ENCODE data around the gene PPAN. TPM values are rescaled to one million over a fixed set of nuclear protein-coding genes. Genes with fewer than 3 reads are reported as not detected.
A peak's percentile ranks its signal among the peaks of the same experiment; 100 is the strongest.

Gene PPAN, protein sequence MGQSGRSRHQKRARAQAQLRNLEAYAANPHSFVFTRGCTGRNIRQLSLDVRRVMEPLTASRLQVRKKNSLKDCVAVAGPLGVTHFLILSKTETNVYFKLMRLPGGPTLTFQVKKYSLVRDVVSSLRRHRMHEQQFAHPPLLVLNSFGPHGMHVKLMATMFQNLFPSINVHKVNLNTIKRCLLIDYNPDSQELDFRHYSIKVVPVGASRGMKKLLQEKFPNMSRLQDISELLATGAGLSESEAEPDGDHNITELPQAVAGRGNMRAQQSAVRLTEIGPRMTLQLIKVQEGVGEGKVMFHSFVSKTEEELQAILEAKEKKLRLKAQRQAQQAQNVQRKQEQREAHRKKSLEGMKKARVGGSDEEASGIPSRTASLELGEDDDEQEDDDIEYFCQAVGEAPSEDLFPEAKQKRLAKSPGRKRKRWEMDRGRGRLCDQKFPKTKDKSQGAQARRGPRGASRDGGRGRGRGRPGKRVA
- polyA plus RNA-seq (ENCODE audit: insufficient read depth in 1 of 5, insufficient read length in 5 of 5, low replicate concordance in 1 of 5): 10 to 100 TPM; 22.1 to 34.9 (median 24.0) TPM
- long read RNA-seq, donor 1, transcript PPAN-201 (12 exons, 1,657 nt): major isoform, 9 of 12 reads
- long read RNA-seq, donor 1, partial matches to known transcripts: 0 of 12 reads
- long read RNA-seq, donor 1, other reads (novel, unspliced or antisense): 0 of 12 reads
- long read RNA-seq, donor 2, transcript PPAN-201 (12 exons, 1,657 nt): major isoform, 5 of 5 reads
- long read RNA-seq, donor 2, partial matches to known transcripts: 0 of 5 reads
- long read RNA-seq, donor 2, other reads (novel, unspliced or antisense): 0 of 5 reads
- long read RNA-seq, donor 3: 0 reads
- long read RNA-seq, donor 4, partial matches to known transcripts: 0 of 2 reads
- long read RNA-seq, donor 4, other reads (novel, unspliced or antisense): 0 of 2 reads
- long read RNA-seq, donor 5, partial matches to known transcripts: 0 of 3 reads
- long read RNA-seq, donor 5, other reads (novel, unspliced or antisense): 0 of 3 reads
- long read RNA-seq, donor 6, transcript PPAN-201 (12 exons, 1,657 nt): major isoform, 17 of 17 reads
- long read RNA-seq, donor 6, partial matches to known transcripts: 0 of 17 reads
- long read RNA-seq, donor 6, other reads (novel, unspliced or antisense): 0 of 17 reads
- long read RNA-seq, donor 7, transcript PPAN-201 (12 exons, 1,657 nt): major isoform, 11 of 14 reads
- long read RNA-seq, donor 7, partial matches to known transcripts: 0 of 14 reads
- long read RNA-seq, donor 7, other reads (novel, unspliced or antisense): 0 of 14 reads
- long read RNA-seq, donor 8: 0 reads

DNA sequence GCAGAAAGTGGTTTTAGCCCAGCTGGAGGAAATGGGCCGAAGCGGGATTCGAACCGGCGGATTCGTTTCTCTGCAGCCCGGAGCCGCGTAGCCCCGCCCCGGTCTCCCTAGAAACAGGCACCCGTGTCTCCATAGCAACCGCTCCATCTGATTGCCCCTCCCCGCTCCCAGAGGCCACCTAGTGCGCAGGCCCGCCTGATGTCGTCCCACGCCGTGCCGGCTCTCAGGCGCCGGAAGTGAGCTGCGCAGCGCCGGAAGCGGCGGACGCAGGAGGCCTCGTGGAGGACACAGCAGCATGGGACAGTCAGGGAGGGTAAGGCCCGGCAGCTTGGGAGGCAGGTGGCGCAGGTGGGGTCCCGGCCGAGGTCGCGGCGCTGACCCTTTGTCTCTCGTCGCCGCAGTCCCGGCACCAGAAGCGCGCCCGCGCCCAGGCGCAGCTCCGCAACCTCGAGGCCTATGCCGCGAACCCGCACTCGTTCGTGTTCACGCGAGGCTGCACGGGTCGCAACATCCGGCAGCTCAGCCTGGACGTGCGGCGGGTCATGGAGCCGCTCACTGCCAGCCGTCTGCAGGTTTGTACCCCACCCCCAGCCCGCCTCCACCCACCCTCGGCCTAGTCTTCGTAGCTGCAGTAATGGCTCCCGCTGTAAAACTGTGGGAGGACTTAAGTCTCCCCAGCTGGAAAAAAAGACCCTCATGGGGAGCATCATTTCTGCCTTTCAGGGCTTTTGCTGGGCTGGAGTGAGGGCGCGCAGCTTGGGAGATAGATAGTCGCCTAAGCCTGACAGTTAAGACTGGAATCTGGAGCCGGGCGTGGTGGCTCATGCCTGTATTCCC lies at the start of gene PPAN:
Gene PPAN (plus strand): TSS at position 263 of the 837 bp plus-strand sequence. CDS start 33 bp downstream, at position 296.
- peak; percentile 96 to 97 for DNase-seq

DNA sequence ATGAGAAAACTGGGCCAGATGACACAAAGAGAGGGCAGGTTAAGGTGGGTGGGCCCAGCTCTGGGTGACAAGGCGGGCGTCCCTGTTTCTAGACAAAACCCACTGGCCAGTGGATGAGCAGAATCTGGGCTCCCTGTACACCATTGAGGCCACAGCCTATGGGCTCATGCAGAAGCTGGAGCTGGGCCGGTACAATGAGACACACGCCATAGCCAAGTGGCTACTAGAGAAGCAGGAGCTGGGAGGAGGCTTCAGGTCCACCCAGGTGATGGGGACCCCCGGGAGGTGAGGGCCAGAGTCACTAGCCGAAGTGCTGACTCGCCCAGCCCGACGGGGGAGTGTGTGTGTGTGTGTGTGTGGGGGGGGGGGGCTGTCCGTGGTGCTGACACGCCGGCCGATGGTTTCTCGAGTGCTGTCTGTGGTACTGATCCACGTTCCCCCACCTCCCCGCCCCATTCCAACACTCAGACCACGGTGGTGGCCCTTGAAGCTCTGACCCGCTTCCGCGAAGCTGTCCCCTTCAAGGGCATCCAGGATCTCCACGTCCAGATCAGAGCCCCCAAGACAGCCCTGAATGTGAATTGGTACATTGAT lies 44.3 kb upstream of the PPAN start:
- no peak for DNase-seq

DNA sequence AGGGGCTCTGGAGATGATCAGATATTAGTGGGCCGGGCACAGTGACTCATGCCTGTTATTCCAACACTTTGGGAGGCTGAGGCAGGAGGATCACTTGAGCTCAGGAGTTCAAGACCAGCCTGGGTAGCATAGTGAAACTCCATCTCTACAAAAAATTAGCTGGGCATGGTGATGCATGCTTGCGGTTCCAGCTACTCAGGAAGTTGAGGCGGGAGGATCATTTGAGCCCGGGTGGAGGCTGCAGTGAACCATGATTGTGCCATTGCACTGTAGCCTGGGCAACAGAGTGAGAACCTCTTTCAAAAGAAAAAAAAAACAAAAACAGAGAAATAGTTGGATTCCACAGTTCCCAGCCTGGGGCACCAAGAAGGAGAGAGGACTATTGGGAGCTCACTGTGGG lies 38.0 kb upstream of the PPAN start:
- no peak for DNase-seq

DNA sequence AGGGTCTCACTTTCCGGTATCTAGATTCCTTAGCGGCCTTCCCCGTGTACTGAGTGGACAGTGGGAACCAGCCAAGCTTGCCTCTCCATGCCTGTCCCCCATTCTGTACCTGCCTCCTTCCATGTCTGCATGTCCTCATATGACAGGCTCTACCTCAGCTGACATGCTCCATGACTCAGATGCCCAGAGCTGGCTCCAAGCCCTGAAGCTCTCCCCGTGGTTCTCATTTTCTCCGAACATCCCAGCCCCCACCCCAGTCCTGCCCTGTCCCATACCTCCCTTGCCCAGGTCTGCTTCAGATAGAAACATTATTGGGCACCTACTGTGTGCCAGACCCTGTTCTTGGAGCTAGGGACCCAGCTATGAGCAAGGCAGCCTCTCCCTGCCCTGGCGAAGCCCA lies 37.1 kb upstream of the PPAN start:
- DNase-seq: no peak

DNA sequence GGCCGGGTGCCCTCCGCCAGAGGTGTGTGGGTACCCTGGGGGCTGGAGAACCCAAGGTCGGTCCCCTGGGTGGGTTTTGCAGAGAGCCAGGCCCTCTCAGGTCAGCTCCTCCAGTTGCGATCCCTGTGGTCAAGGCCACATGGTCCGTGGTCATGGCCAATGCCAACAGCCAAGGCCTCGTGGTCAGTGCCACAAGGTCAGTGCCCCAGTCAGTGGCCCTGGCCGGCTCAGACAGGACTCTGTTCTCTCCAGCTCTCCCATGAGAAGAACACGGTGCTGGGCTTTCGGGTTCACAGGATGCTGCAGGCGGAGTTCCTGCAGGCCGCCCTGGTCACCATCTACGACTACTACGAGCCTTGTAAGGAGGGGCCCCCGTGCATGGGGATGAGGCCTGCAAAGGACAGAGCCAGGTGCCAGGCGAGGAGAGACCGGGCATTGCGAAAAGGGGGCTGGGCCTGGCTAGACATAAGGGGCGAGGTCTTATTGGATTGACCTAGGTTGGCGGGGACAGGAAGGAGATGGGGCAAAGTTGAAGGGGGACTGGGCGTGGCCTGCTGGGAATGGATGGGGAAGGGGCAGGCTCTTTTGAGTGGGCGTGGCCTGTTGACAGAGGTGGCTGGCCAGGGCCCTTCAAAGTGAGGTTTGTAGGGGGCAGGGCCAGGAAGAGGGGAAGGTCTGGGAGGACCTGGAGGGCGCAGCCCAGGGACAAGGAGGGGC lies 35.3 kb upstream of the PPAN start:
- no peak for DNase-seq

DNA sequence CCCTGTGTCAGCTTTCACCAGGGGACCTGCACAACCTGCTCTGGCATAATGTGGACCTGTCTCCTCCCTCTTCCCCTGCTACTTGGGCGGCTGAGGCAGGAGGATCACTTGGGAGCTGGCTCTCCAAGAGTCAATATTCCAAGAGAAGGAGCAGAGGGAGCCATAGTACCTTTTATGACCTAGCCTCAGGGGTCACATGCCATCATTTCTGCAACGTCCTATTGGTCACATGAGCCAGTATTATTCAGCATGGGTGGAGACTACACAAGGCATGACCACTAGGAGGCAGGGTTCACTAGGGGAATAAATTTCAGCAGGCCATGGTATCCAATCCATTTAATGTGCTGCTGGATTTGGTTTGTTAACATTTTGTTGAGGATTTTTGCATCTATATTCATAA lies 32.0 kb upstream of the PPAN start:
- DNase-seq: no peak

DNA sequence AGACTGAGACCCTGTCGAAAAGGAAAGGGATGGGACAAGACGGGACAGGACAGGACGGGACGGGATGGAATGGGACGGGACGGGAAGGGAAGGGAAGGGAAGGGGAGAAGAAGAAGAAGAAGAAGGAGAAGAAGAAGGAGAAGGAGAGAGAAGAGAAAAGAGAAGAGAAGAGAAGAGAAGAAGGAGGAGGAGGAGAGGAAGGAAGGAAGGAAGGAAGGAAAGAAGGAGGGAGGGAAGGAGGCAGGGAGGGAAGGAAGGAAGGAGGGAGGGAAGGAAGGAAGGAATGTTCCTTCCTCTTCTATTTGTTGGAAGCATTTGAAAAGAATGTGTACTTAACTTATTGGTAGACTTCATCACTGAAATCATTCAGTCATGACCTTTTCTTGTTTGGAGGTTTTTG lies 29.6 kb upstream of the PPAN start:
- DNase-seq: no peak

DNA sequence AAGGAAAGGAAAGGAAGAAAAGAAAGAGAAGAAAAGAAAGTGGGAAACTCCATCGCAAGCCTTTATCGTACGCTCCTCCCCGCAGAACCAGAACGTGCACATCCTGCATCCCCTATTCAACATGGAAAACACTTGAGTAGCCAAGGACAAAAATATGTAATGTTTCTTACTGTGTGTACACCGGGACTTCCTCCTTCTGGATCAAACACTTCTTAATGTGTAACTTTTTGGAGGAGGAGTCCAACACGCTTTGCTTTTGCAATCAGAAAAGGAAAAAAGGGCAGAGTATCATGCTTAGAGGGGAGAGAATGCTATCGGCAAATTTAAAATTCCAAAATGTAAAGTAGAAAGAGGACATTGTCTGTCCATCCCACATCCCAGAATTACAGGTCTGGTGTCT lies 27.8 kb upstream of the PPAN start:
- DNase-seq: no peak

DNA sequence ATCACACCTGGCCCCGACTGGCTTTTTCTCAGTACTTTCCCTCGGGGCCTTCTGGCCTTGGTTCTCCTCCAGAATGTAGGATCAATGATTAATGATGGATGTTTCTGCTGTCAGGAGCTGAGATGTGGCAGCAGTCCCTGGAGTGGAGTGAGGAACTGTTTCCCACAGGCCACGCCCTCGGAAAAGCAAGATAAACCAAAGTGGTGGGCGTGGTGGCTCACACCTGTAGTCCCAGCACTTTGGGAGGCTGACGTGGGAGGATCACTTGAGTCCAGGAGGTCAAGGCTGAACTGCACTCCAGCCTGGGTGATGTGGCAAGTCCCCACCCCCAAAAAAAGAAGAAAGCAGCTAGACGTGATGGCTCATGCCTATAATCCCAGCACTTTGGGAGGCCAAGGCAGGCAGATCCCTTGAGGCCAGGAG lies 27.1 kb upstream of the PPAN start:
- no peak for DNase-seq

DNA sequence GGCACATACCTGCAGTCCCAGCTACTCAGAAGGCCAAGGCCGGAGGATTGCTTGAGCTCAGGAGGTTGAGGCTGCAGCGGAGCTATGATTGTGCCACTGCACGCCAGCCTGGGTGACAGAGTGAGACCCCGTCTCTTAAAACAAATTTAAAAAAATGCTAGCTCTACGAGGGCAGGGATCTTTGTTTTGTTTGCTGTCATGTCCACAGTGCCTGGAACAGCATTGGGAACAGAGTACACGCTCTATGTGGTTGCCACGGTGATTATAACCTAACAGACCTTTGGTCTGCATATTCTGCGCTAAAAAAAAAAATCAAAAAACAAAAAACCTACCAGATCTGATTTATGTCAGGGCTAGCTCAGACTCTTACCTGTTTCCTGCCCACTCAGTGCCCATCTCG lies 22.3 kb upstream of the PPAN start:
- no peak for DNase-seq

DNA sequence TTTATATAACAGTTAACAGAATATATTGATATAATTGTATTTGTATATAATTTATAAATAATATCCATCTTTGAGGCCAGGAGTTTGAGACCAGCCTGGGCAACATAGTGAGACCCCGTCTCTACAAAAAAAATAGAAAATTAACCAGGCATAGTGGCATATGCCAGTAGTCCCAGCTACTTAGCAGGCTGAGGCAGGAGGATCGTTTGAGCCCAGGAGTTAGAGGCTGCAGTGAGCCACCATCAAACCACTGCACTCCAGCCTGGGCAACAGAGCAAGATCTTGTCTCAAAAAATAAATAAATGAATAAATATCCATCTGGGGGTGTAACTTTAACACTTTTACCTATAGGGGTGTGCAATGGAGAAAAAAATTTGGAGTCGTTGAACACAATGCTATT lies 21.4 kb upstream of the PPAN start:
- no peak for DNase-seq

DNA sequence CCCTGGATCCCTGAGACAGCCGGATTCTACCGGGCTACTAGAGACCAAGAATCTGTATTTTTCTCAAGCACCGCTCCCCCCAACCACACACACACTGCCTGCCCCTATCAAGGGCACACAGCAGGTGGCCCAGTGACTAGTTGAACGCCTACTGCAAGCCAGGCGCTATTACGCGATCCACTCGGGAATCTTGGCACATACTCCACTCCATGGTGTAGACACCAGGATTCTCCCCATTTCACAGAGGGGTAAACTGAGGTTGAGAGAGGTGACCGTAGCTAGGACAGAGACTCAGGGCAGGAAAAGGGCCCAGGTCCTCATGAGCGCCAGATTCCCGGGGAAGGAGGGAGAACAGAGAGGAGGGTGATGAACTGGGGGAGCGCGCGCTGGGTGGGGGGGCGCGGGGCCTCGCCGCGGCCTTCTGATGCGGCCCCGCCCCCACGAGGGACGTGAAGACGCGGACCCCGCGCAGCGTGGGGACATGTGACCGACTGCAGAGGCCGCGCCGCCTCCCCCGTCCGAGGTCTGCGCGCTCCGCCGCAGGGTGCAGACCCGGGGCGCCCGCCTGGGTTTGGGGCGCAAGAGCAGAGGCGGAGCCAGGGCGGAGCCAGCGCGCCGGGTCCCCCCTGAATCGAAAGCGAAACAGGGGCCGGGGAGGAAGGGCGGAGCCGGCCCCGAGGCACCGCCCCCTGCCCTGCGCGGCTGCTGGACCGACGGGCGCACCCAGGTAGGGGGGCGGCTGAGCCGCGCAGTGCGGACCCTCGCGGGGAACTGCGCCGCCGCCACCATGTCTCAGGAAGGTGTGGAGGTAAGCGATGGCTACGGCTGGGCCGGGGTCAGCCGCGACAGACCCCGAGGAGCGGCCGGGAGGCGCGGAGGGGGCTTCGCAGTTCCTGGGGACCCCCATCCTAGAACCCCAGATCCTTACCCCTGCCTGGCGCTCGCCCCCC lies 20.2 kb upstream of the PPAN start, which contains the start of gene SHFL:
Gene SHFL (plus strand): TSS at position 677 of the 950 bp plus-strand sequence. CDS start 111 bp downstream, at position 788.
- DNase-seq: peak; percentile 80 to 81

DNA sequence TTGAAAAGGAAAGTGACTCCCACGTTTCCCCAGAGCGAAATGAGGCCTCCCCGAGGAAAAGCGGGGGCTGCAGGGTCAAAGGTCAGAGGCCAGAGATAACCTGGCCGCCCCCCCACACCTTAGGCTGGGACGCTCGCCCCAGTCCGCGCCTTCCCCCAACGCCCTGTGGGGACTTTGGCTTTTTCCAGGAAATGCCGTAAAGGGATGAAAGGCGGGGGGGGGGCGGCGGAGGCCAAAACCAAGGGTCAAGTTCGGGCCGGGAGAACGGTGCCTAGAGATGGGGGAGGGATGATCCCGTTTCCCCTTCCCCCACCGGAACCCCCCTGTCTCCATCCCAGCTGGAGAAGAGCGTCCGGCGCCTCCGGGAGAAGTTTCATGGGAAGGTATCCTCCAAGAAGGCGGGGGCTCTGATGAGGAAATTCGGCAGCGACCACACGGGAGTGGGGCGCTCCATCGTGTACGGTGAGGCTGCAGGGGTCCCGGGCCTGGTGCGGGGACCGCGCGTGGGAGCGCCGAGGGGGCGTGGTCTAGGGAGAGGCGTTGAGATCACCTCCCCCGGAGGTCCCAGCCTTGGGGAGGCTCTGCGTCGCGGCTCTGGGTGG lies 19.5 kb upstream of the PPAN start:
- peak in 1 of 2 donors; percentile 27 for DNase-seq

DNA sequence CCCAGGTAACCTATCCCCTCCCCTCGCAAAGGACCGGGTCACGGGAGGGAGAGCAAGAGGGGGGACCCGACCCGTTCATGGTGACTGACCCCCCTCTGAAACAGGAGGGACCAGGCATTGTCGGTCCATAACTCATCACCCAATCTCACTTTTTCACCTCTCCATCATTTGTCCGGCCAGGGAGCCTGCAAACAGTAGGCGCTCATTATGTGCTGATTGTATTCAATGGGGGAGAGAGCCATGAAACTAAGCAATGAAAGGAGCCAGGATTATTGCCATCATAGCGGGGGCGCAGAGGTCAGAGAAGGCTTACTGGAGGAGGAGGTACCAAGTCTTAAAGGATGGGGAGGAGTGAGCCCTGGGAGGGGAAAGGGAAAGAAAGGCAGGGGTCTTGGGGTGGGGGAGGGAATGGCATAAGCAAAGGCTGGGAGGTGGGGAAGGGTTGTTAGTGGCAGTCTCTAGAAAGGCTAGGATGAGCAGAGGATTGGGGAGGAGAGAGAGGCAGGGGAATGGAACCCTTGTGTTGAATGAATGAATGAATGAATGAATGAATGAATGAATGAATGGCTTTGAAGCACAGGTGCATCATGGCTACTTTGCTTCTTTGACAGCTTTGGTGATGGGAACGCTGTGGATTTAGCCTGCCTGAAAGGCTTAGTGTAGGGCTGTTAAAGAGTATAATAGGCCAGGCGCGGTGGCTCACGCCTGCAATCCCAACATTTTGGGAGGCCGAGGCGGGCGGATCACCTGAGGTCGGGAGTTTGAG lies 18.7 kb upstream of the PPAN start:
- no peak for DNase-seq

DNA sequence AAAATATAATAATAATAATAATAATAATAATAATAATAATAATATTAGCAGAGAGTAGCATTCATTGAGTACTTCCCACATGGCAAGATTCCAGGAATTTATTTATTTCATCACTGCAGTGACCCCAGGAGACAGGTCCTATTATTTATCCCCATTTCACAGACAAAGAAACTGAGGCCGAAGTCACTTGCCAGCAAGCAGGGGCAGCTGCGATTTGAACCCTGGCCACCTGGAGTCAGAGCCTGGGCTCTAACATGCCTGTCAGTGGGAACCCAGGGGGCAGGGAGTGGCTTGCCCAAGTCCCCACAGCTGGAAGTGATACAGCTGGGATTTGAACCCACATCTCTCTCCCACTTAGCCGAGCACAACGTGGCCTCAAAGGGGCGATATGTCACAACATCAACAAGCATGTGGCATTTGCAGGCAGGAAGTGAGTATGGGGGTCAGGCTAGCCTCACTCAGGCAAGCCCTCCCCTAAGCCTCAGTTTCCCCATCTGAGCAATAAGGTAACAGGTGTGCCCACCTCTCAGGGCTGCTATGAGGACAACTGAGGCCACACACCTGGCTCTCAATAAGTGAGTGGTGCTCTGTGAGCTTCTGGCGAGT lies 17.1 kb upstream of the PPAN start:
- DNase-seq: no peak

DNA sequence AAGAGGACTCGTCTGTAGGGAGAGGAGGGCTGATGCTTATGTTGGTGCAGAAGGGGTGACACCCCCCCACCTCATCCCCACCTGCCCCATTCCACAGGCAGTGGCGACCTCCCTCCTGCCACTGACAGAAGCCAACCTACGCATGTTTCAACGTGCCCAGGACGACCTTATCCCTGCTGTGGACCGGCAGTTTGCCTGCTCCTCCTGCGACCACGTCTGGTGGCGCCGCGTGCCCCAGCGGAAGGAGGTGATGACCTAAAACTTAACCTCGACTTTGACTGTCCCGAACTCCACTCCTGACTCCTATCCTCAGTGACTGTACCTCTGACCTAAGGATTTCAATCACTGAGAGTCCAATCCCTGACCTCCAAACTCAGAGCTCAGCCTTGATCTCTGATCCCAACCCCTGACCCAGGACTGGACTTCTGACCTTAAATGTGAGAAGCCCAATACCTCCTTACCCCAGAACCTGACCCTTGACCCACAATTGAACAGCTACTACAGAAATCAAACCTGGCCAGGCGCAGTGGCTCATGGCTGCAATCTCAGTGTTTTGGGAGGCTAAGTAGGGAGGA lies 16.3 kb upstream of the PPAN start:
- DNase-seq: no peak

DNA sequence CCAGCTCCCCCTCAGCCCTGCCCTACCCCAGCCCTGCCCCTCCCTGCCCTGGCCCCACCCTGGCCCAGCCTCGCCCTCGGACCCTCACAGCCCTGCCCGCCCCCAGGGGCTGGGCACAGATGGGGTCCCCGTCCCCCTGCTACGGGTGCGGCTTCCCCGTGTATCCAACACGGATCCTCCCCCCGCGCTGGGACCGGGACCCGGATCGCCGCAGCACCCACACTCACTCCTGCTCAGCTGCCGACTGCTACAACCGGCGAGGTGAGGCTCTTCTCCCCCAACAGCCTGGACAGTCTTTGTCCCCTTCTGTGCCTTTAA lies 14.8 kb upstream of the PPAN start:
- no peak for DNase-seq

Data from right lung (tissue), 10 donors.